Measurements from ENCODE around the gene ZSWIM1.

- TF ChIP-seq POLR2A (IDR thresholded peaks at IDR 0.05; ENCODE audit: low read length) (no peak), GATA1 (IDR thresholded peaks at IDR 0.05; ENCODE audit: low read depth, low read length) (no peak)
Observed at GRCh38 chr20:45892049-45892825, 11.2 kb downstream of the ZSWIM1 start.
